SK-N-SH (cell line): ENCODE results near the gene FBXL12.
"Not testable (repeated sequence)": the region's sequence is repeated elsewhere in the genome, so short reads cannot be mapped to it uniquely, and the experiment has no call there.

Experiments
- CTCF ChIP-seq: fragments of 200-600 bp; sonication (generic); IDR thresholded peaks from 2 replicates; pipeline ENCODE4 v1.6.1; 2017; ENCODE audit warnings: antibody characterized with exemption, mild to moderate bottlenecking, moderate library complexity
- EZH2phosphoT487 ChIP-seq: fragments of 200-600 bp; sonication (generic); IDR thresholded peaks from 2 replicates; pipeline ENCODE4 v1.6.1; 2017; ENCODE audit warnings: low read depth, mixed run types, mild to moderate bottlenecking, antibody characterized with exemption, moderate library complexity, borderline replicate concordance
- GABPA ChIP-seq: IDR thresholded peaks from 2 replicates; pipeline ENCODE4 v1.4.0; 2012; ENCODE audit warnings: low read depth, mild to moderate bottlenecking
- USF2 ChIP-seq: fragments of 150-350 bp; IDR thresholded peaks from 2 replicates; pipeline ENCODE4 v1.6.1; 2017; ENCODE audit warnings: antibody characterized with exemption, low read length, low read depth, borderline replicate concordance

GRCh38 chr19:9788604-9789003 is 30.3 kb downstream of the FBXL12 start:
- TF ChIP-seq EZH2phosphoT487, USF2, GABPA, CTCF: not testable (repeated sequence)
